ENCODE measurements around the gene SPINK6. TPM values are rescaled to one million over a fixed set of nuclear protein-coding genes. Genes with fewer than 3 reads are reported as not detected.

SPINK6 gene
- polyA plus RNA-seq (ENCODE audit: insufficient read length in 4 of 4) = not detected

- DNase-seq (ENCODE audit: low read depth in 4 of 4, low spot score in 2 of 4) = no peak
Observed at GRCh38 chr5:148202531-148203203, at the start of gene SPINK6. TSS of gene SPINK6 (plus strand) at chr5:148203042. CDS start at chr5:148203097, 55 bp downstream.

- DNase-seq (ENCODE audit: low read depth in 4 of 4, low spot score in 2 of 4) = no peak
Observed at GRCh38 chr5:148156609-148157008, 46.2 kb upstream of the SPINK6 start.

GRCh38 chr5:148162038-148162437 is 40.8 kb upstream of the SPINK6 start:
- no peak for DNase-seq (ENCODE audit: low read depth in 4 of 4, low spot score in 2 of 4)

- no peak for DNase-seq (ENCODE audit: low read depth in 4 of 4, low spot score in 2 of 4)
Observed at GRCh38 chr5:148163345-148163744, 39.5 kb upstream of the SPINK6 start.

- DNase-seq (ENCODE audit: low read depth in 4 of 4, low spot score in 2 of 4) = no peak
Observed at GRCh38 chr5:148166550-148167283, 36.1 kb upstream of the SPINK6 start.

GRCh38 chr5:148168246-148168645 is 34.6 kb upstream of the SPINK6 start, which contains the start of gene SPINK14:
TSS of gene SPINK14 (plus strand) at chr5:148168546. CDS start at chr5:148169733, 1,187 bp downstream.
- DNase-seq (ENCODE audit: low read depth in 4 of 4, low spot score in 2 of 4) = no peak

GRCh38 chr5:148172377-148172776 is 30.5 kb upstream of the SPINK6 start:
- DNase-seq (ENCODE audit: low read depth in 4 of 4, low spot score in 2 of 4) = no peak

- DNase-seq (ENCODE audit: low read depth in 4 of 4, low spot score in 2 of 4) = no peak
Observed at GRCh38 chr5:148176480-148176879, 26.4 kb upstream of the SPINK6 start.

- DNase-seq (ENCODE audit: low read depth in 4 of 4, low spot score in 2 of 4) = no peak
Observed at GRCh38 chr5:148177207-148177606, 25.6 kb upstream of the SPINK6 start.

GRCh38 chr5:148179234-148179824 is 23.5 kb upstream of the SPINK6 start:
- DNase-seq (ENCODE audit: low read depth in 4 of 4, low spot score in 2 of 4) = peak in 3 of 4 donors; percentile 4 to 7 (median 4)

GRCh38 chr5:148186248-148187003 is 16.4 kb upstream of the SPINK6 start:
- no peak for DNase-seq (ENCODE audit: low read depth in 4 of 4, low spot score in 2 of 4)

GRCh38 chr5:148191010-148191409 is 11.8 kb upstream of the SPINK6 start:
- DNase-seq (ENCODE audit: low read depth in 4 of 4, low spot score in 2 of 4) = no peak

- DNase-seq (ENCODE audit: low read depth in 4 of 4, low spot score in 2 of 4) = no peak
Observed at GRCh38 chr5:148193202-148193601, 9.6 kb upstream of the SPINK6 start.

- no peak for DNase-seq (ENCODE audit: low read depth in 4 of 4, low spot score in 2 of 4)
Observed at GRCh38 chr5:148201151-148201550, 1.7 kb upstream of the SPINK6 start.

- DNase-seq (ENCODE audit: low read depth in 4 of 4, low spot score in 2 of 4) = no peak
Observed at GRCh38 chr5:148205044-148205806, 2.4 kb downstream of the SPINK6 start.

- DNase-seq (ENCODE audit: low read depth in 4 of 4, low spot score in 2 of 4) = no peak
Observed at GRCh38 chr5:148205865-148206264, 3.0 kb downstream of the SPINK6 start.

- no peak for DNase-seq (ENCODE audit: low read depth in 4 of 4, low spot score in 2 of 4)
Observed at GRCh38 chr5:148206620-148207019, 3.8 kb downstream of the SPINK6 start.

GRCh38 chr5:148208226-148208625 is 5.4 kb downstream of the SPINK6 start:
- no peak for DNase-seq (ENCODE audit: low read depth in 4 of 4, low spot score in 2 of 4)

- no peak for DNase-seq (ENCODE audit: low read depth in 4 of 4, low spot score in 2 of 4)
Observed at GRCh38 chr5:148209151-148209770, 6.4 kb downstream of the SPINK6 start.
